B cell (primary cell): ENCODE measurements around the gene KLHL6. TPM values are rescaled to one million over a fixed set of nuclear protein-coding genes. Genes with fewer than 3 reads are reported as not detected.

Experiments used
- ATAC-seq: fragments of 200-7000 bp; cut with Tn5 transposase; one replicate; pipeline ENCODE4 v1.10.0; 2021; ENCODE audit warnings: low read depth, mild to moderate bottlenecking, moderate number of reproducible peaks, moderate library complexity
- CTCF ChIA-PET: fragments of 350-600 bp; sonication (Branson Sonifier 250); formaldehyde crosslinking; loops from one replicate; lab custom pipeline; 2021; ENCODE audit warnings: antibody characterized with exemption, inconsistent platforms; lab: Charles Lee
- POLR2A ChIA-PET: fragments of 350-600 bp; sonication (Branson Sonifier 250); formaldehyde crosslinking; loops from one replicate; lab custom pipeline; 2021; ENCODE audit warnings: antibody characterized with exemption; lab: Charles Lee
- DNase-seq: peaks from one replicate; pipeline ENCODE4 v3.0.0; 2013
- H2AFZ ChIP-seq: 2 replicates; pipeline ENCODE4 v1.6.1; 2012; ENCODE audit warnings: mild to moderate bottlenecking, low read depth, low read length; ENCODE audit not compliant: insufficient read depth, poor library complexity, severe bottlenecking
- H3K27ac ChIP-seq, 2 donors: 1 replicate in 1 of 2; 2 replicates in 1 of 2; pipeline ENCODE4 v1.5.1; 2012 to 2013; ENCODE audit warnings: low read length in 2 of 2, mild to moderate bottlenecking in 2 of 2, moderate library complexity in 1 of 2
- H3K27me3 ChIP-seq, 4 experiments: fragments of 200-600 bp in 1 of 4; sonication (generic) in 1 of 4; replicated peaks in 1 of 4; 1 replicate in 2 of 4; 2 replicates in 2 of 4; pipeline versions ENCODE4 v1.6.1 to v1.7.0; 2013 to 2016; ENCODE audit warnings: low read length in 3 of 4, mild to moderate bottlenecking in 2 of 4, mixed read lengths in 1 of 4, moderate library complexity in 1 of 4; ENCODE audit not compliant: insufficient read depth in 4 of 4, control insufficient read depth in 3 of 4; ENCODE audit errors: control extremely low read depth in 1 of 4
- H3K36me3 ChIP-seq, 2 experiments: replicated peaks in 1 of 2; 1 replicate in 1 of 2; 2 replicates in 1 of 2; pipeline versions ENCODE4 v1.6.1 to v1.7.1; 2013; ENCODE audit warnings: low read length in 1 of 2; ENCODE audit not compliant: insufficient read depth in 2 of 2, control insufficient read depth in 1 of 2; ENCODE audit errors: control extremely low read depth in 1 of 2, extremely low read depth in 1 of 2
- H3K4me1 ChIP-seq, 2 donors: fragments of 200-600 bp in 1 of 2; sonication (generic) in 1 of 2; 1 replicate in 1 of 2; 2 replicates in 1 of 2; pipeline versions ENCODE4 v1.5.1 to v1.6.1; 2013 to 2017; ENCODE audit warnings: low read length in 2 of 2; ENCODE audit not compliant: control insufficient read depth in 2 of 2, insufficient read depth in 2 of 2
- H3K4me2 ChIP-seq: replicated peaks from 2 replicates; pipeline ENCODE3; 2012; ENCODE audit warnings: mild to moderate bottlenecking, low read depth, low read length; ENCODE audit not compliant: poor library complexity, severe bottlenecking
- H3K4me3 ChIP-seq, 5 experiments: fragments of 200-600 bp in 1 of 5; sonication (generic) in 1 of 5; 1 replicate in 3 of 5; 2 replicates in 2 of 5; pipeline versions ENCODE4 v1.5.1 to v1.7.0; 2011 to 2016; ENCODE audit warnings: low read length in 4 of 5, mild to moderate bottlenecking in 4 of 5, low read depth in 2 of 5, control low read depth in 1 of 5, moderate library complexity in 1 of 5; ENCODE audit not compliant: insufficient read depth in 1 of 5; ENCODE audit errors: control extremely low read depth in 1 of 5, extremely low read depth in 1 of 5
- H3K79me2 ChIP-seq: fragments of 200-600 bp; sonication (generic); one replicate; pipeline ENCODE4 v1.6.0; 2016; ENCODE audit warnings: low read length; ENCODE audit not compliant: control insufficient read depth, insufficient read depth
- H3K9ac ChIP-seq: fragments of 200-600 bp; sonication (generic); 2 replicates; pipeline ENCODE4 v1.6.1; 2017; ENCODE audit warnings: mild to moderate bottlenecking, low read length, moderate library complexity
- H3K9me3 ChIP-seq, 3 donors: one replicate each; pipeline versions ENCODE4 v1.6.1 to v1.7.1; 2013; ENCODE audit warnings: low read length in 2 of 3; ENCODE audit not compliant: control insufficient read depth in 2 of 3, insufficient read depth in 1 of 3; ENCODE audit errors: control extremely low read depth in 1 of 3
- H4K20me1 ChIP-seq: 2 replicates; pipeline ENCODE4 v1.6.0; 2012; ENCODE audit warnings: mild to moderate bottlenecking, low read length; ENCODE audit not compliant: insufficient read depth, control insufficient read depth, poor library complexity, severe bottlenecking
- H3K27ac Mint-ChIP-seq: one replicate; pipeline ENCODE4 v1.8.0; 2021; ENCODE audit warnings: mixed read lengths
- H3K27me3 Mint-ChIP-seq: one replicate; pipeline ENCODE4 v1.8.0; 2021; ENCODE audit warnings: mixed read lengths
- H3K4me1 Mint-ChIP-seq: one replicate; pipeline ENCODE4 v1.8.0; 2021; ENCODE audit warnings: mixed read lengths
- H3K4me3 Mint-ChIP-seq: one replicate; pipeline ENCODE4 v1.8.0; 2021; ENCODE audit warnings: mixed read lengths
- H3K9me3 Mint-ChIP-seq: one replicate; pipeline ENCODE4 v1.8.0; 2022; ENCODE audit warnings: mixed read lengths; ENCODE audit not compliant: insufficient read depth
- CTCF ChIP-seq: fragments of 200-600 bp; IDR thresholded peaks from one replicate; pipeline ENCODE4 v1.8.0; 2022; ENCODE audit warnings: antibody characterized with exemption, mild to moderate bottlenecking
- EZH2 ChIP-seq: IDR thresholded peaks from 2 replicates; pipeline ENCODE4 v1.6.1; 2012; ENCODE audit warnings: borderline replicate concordance, low read depth, mild to moderate bottlenecking, moderate library complexity, low read length; ENCODE audit not compliant: insufficient read depth, poor library complexity, severe bottlenecking
- WGBS: methylation state at CpG from one replicate; pipeline ENCODE4 v1.1.5; 2013; ENCODE audit warnings: missing lambda C conversion rate; ENCODE audit not compliant: insufficient coverage; 5-methylcytosine and 5-hydroxymethylcytosine counted together
- intact Hi-C: fragments of 100-400 bp; cut with micrococcal nuclease; formaldehyde crosslinking; loops from one replicate; pipeline ENCODE4 v1.10.0; 2022
- polyA plus RNA-seq: library from polyadenylated mRNA; depleted of rRNA; stranded (reverse); fragments of >200 nt; gene quantifications from 2 replicates; pipeline ENCODE4 v1.2.3, GENCODE V29; 2012
- total RNA-seq, 2 donors: library from RNA; stranded (reverse); fragments of 120-200 nt in 1 of 2; gene quantifications; 1 replicate in 1 of 2; 2 replicates in 1 of 2; pipeline versions ENCODE4 v1.2.3 to v1.2.4, GENCODE V29; 2013 to 2022

Gene KLHL6
- total and polyA plus RNA-seq, 2 donors (not counting 1 experiment from before 2014, with no cell fraction given) = 29.6 to 69.7 TPM

GRCh38 chr3:183493296-183494045 lies 62.0 kb downstream of the KLHL6 start:
- no peak for DNase-seq
- Histone ChIP-seq H3K4me2 (no peak overlapping the region), H3K4me3 (no peak overlapping the region), H3K79me2 (no peaks in the 10 kb centered on the region), H2AFZ (no peak overlapping the region), H3K36me3 (peaks cover 2 to 68% of the 10 kb centered on the region in 2 experiments), H3K4me1 (peaks cover 0 to 6% of the 10 kb centered on the region in 2 donors), H3K9ac (no peak overlapping the region), H4K20me1 (no peaks in the 10 kb centered on the region), H3K27me3 (no peaks in the 10 kb centered on the region), H3K27ac (no peak overlapping the region), H3K9me3 (peaks cover 0 to 7% (median 0%) of the 10 kb centered on the region in 3 donors)
- Mint-ChIP-seq H3K4me1 (peaks cover 3% of the 10 kb centered on the region), H3K27me3 (no peaks in the 10 kb centered on the region), H3K4me3 (no peak overlapping the region), H3K27ac (peak overlapping the region; percentile 15), H3K9me3 (no peaks in the 10 kb centered on the region)
- POLR2A ChIA-PET = interaction anchor here (0.5 kb wide), 1 partner anchor 59 kb away, joined by 7 read pairs; no protein-coding TSS in a partner anchor
- no peak for TF ChIP-seq EZH2
- no peak for TF ChIP-seq CTCF
- 100% methylated on average over 2 of the region's 4 CpGs for WGBS
- ATAC-seq = no peak
- intact Hi-C loops = no loop called here
- CTCF ChIA-PET = interaction anchor here (1.2 to 3.6 kb wide), 4 partner anchors 67 to 272 kb away, joined by 3 to 12 read pairs (median 3); no protein-coding TSS in a partner anchor

DNA sequence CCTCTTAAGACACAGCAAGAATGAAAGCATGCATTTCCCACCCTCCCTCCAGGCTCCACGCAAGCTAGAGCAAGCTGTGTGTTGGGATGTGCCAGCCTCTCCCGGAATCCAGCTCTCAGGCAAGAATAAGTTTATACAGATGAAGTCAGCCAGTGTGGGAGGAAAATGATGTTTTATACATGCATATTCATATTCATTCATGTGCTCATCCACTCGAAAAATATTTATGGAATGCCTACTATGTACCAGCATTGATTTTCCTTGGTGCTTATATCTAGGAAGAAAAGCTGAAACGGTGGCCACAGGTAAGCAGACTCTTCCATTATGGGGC lies 62.7 kb downstream of the KLHL6 start:
- Mint-ChIP-seq H3K27me3 (no peaks in the 10 kb centered on the region), H3K27ac (no peak overlapping the region)

More for the DNA sequence above, 62.7 kb downstream of the KLHL6 start:
- H3K4me1 Mint-ChIP-seq = peaks cover 4% of the 10 kb centered on the region
- ATAC-seq (no peak), DNase-seq (no peak)
- peaks cover 0 to 6% of the 10 kb centered on the region in 2 donors for H3K4me1 ChIP-seq
- CTCF ChIA-PET = interaction anchor here (1.3 to 3.6 kb wide), 2 partner anchors 68 to 191 kb away, joined by 3 to 12 read pairs; no protein-coding TSS in a partner anchor
- no peak overlapping the region for H2AFZ ChIP-seq
- no peak overlapping the region for H3K4me3 Mint-ChIP-seq
- H3K4me2 ChIP-seq = no peak overlapping the region
- WGBS = 83% methylated on average over 1 of the region's 4 CpGs
- H3K36me3 ChIP-seq = peaks cover 2 to 64% of the 10 kb centered on the region in 2 experiments
- intact Hi-C loops = no loop called here
- H3K9ac ChIP-seq = no peak overlapping the region
- H3K79me2 ChIP-seq = no peaks in the 10 kb centered on the region
- no peaks in the 10 kb centered on the region for H3K9me3 Mint-ChIP-seq
- H4K20me1 ChIP-seq = no peaks in the 10 kb centered on the region
- H3K27ac ChIP-seq = no peak overlapping the region
- H3K4me3 ChIP-seq = no peak overlapping the region
- POLR2A ChIA-PET = no interaction called here
- TF ChIP-seq CTCF (no peak), EZH2 (no peak)
- H3K9me3 ChIP-seq = peaks cover 0 to 7% (median 0%) of the 10 kb centered on the region in 3 donors
- no peaks in the 10 kb centered on the region for H3K27me3 ChIP-seq
